HCT116 (cell line): ENCODE data around the gene RBM14. TPM values are rescaled to one million over a fixed set of nuclear protein-coding genes. Genes with fewer than 3 reads are reported as not detected.

Experiments used
- ATAC-seq: fragments of 200-7000 bp; cut with Tn5 transposase; 2 replicates; pipeline ENCODE4 v1.9.1; 2020; ENCODE audit warnings: mild to moderate bottlenecking, moderate library complexity
- BruUV-seq: library from RNA; stranded (reverse); fragments of 400-500 nt; replicated peaks from 2 replicates; lab custom pipeline; 2021; lab: Mats Ljungman, UMichigan
- CTCF ChIA-PET: fragments of 300-600 bp; sonication (Branson Sonifier 250); formaldehyde crosslinking; loops from one replicate; lab custom pipeline; 2021; ENCODE audit warnings: antibody characterized with exemption; lab: Charles Lee
- POLR2A ChIA-PET: fragments of 300-600, 350-600 bp; sonication (Branson Sonifier 250); formaldehyde crosslinking; loops from one replicate; lab custom pipeline; 2021; ENCODE audit warnings: antibody characterized with exemption; lab: Charles Lee
- RAD21 ChIA-PET, 2 experiments: fragments of 300-600 bp; sonication (Branson Sonifier 250); formaldehyde crosslinking; loops; one replicate each; lab custom pipeline; 2023; ENCODE audit warnings: low total read pairs in 2 of 2; ENCODE audit not compliant: uncharacterized antibody in 2 of 2, unreplicated experiment in 2 of 2, low non-redundant PET in 1 of 2; lab: Charles Lee
- DNase-seq: peaks from one replicate; pipeline ENCODE4 v3.0.0-alpha.2; 2010; ENCODE audit warnings: low read depth, low spot score
- H2AFZ ChIP-seq: fragments of 200-600 bp; shearing (Covaris generic), sonication (generic); 2 replicates; pipeline ENCODE4 v1.6.1; 2017; ENCODE audit warnings: low read depth, mixed run types, mixed read lengths, antibody characterized with exemption, low read length; ENCODE audit not compliant: poor library complexity, severe bottlenecking
- H3K27ac ChIP-seq: 2 replicates; pipeline ENCODE4 v1.5.1; 2012; ENCODE audit warnings: low read depth, low read length
- H3K27me3 ChIP-seq: fragments of 200-600 bp; sonication (generic); 2 replicates; pipeline ENCODE4 v1.6.1; 2016; ENCODE audit warnings: mixed run types, low read length, mixed read lengths; ENCODE audit not compliant: insufficient read depth
- H3K36me3 ChIP-seq, 2 experiments: fragments of 200-500 bp in 1 of 2; fragments of 200-600 bp in 1 of 2; sonication (Bioruptor generic) in 1 of 2; sonication (generic) in 1 of 2; 2 replicates each; pipeline versions ENCODE4 v1.5.1 to v1.6.1; 2014 to 2016; ENCODE audit warnings: low read length in 2 of 2, inconsistent platforms in 1 of 2, mixed read lengths in 1 of 2, mixed run types in 1 of 2; ENCODE audit not compliant: insufficient read depth in 2 of 2, control insufficient read depth in 1 of 2
- H3K4me1 ChIP-seq, 2 experiments: fragments of 200-600 bp in 1 of 2; sonication (generic) in 1 of 2; 2 replicates each; pipeline versions ENCODE4 v1.5.1 to v1.6.1; 2012 to 2017; ENCODE audit warnings: low read length in 2 of 2, inconsistent platforms in 1 of 2, mild to moderate bottlenecking in 1 of 2, mixed read lengths in 1 of 2, mixed run types in 1 of 2, moderate library complexity in 1 of 2; ENCODE audit not compliant: insufficient read depth in 2 of 2, control insufficient read depth in 1 of 2
- H3K4me2 ChIP-seq: fragments of 200-600 bp; sonication (generic); 2 replicates; pipeline ENCODE4 v1.6.1; 2017; ENCODE audit warnings: mixed run types, low read length, mixed read lengths
- H3K4me3 ChIP-seq, 2 experiments: fragments of 200-600 bp in 1 of 2; sonication (generic) in 1 of 2; replicated peaks in 1 of 2; 2 replicates each; pipeline ENCODE4 v1.5.1; 2011 to 2016; ENCODE audit warnings: low read length in 2 of 2, control low read depth in 1 of 2, low read depth in 1 of 2, mild to moderate bottlenecking in 1 of 2, mixed read lengths in 1 of 2, mixed run types in 1 of 2
- H3K79me2 ChIP-seq: fragments of 200-600 bp; sonication (generic); 2 replicates; pipeline ENCODE4 v1.6.1; 2017; ENCODE audit warnings: mild to moderate bottlenecking, mixed run types, low read length, moderate library complexity, mixed read lengths; ENCODE audit not compliant: insufficient read depth
- H3K9ac ChIP-seq: fragments of 200-600 bp; sonication (generic); 2 replicates; pipeline ENCODE4 v1.6.1; 2016; ENCODE audit warnings: low read length, mixed read lengths
- H3K9me2 ChIP-seq: fragments of 200-600 bp; sonication (generic), shearing (Covaris generic); 2 replicates; pipeline ENCODE4 v1.6.1; 2017; ENCODE audit warnings: mixed run types, mild to moderate bottlenecking, moderate library complexity; ENCODE audit not compliant: insufficient read depth
- H3K9me3 ChIP-seq, 2 experiments: fragments of 200-500 bp in 1 of 2; fragments of 200-600 bp in 1 of 2; sonication (Bioruptor generic) in 1 of 2; sonication (generic) in 1 of 2; 2 replicates each; pipeline ENCODE4 v1.6.1; 2014 to 2017; ENCODE audit warnings: low read length in 2 of 2, mixed read lengths in 2 of 2, inconsistent platforms in 1 of 2, low read depth in 1 of 2, mild to moderate bottlenecking in 1 of 2, mixed run types in 1 of 2, moderate library complexity in 1 of 2; ENCODE audit not compliant: control insufficient read depth in 1 of 2, insufficient read depth in 1 of 2
- H4K20me1 ChIP-seq: fragments of 200-600 bp; sonication (generic), shearing (Covaris generic); 2 replicates; pipeline ENCODE4 v1.6.1; 2017; ENCODE audit warnings: mixed run types, mild to moderate bottlenecking, moderate library complexity; ENCODE audit not compliant: insufficient read depth
- ATF3 ChIP-seq: IDR thresholded peaks from 2 replicates; pipeline ENCODE4 v1.6.1; 2012
- CEBPB ChIP-seq: IDR thresholded peaks from 2 replicates; pipeline ENCODE4 v1.6.1; 2012; ENCODE audit warnings: low read depth
- ELF1 ChIP-seq: IDR thresholded peaks from 2 replicates; pipeline ENCODE4 v1.6.1; 2012; ENCODE audit warnings: low read depth, borderline replicate concordance
- EZH2 ChIP-seq: fragments of 200-600 bp; sonication (generic); IDR thresholded peaks from 2 replicates; pipeline ENCODE4 v1.6.1; 2017; ENCODE audit warnings: antibody characterized with exemption, mixed run types
- EZH2phosphoT487 ChIP-seq: fragments of 200-600 bp; IDR thresholded peaks from 2 replicates; pipeline ENCODE4 v1.6.1; 2018; ENCODE audit warnings: antibody characterized with exemption, borderline replicate concordance
- FOSL1 ChIP-seq: IDR thresholded peaks from 2 replicates; pipeline ENCODE4 v1.6.1; 2012; ENCODE audit warnings: low read depth
- JUND ChIP-seq: IDR thresholded peaks from 2 replicates; pipeline ENCODE4 v1.6.1; 2012
- POLR2A ChIP-seq: IDR thresholded peaks from 2 replicates; pipeline ENCODE4 v1.7.0; 2011; ENCODE audit warnings: borderline replicate concordance; ENCODE audit not compliant: insufficient read depth, insufficient read length; ENCODE audit errors: extremely low read depth
- POLR2AphosphoS5 ChIP-seq: IDR thresholded peaks from 2 replicates; pipeline ENCODE4 v1.6.1; 2011; ENCODE audit warnings: mild to moderate bottlenecking, low read depth, low read length, moderate library complexity
- RAD21 ChIP-seq: IDR thresholded peaks from 2 replicates; pipeline ENCODE4 v1.6.1; 2012; ENCODE audit warnings: low read depth, mild to moderate bottlenecking
- SIN3A ChIP-seq: IDR thresholded peaks from 2 replicates; pipeline ENCODE4 v1.6.1; 2012; ENCODE audit warnings: low read depth
- SP1 ChIP-seq: IDR thresholded peaks from 2 replicates; pipeline ENCODE4 v1.6.1; 2012; ENCODE audit warnings: low read depth
- SRF ChIP-seq: IDR thresholded peaks from 2 replicates; pipeline ENCODE4 v1.6.1; 2012; ENCODE audit warnings: low read depth
- TCF7L2 ChIP-seq: IDR thresholded peaks from 2 replicates; pipeline ENCODE4 v1.7.0; 2011; ENCODE audit warnings: borderline replicate concordance, inconsistent platforms; ENCODE audit not compliant: insufficient read depth, insufficient read length; ENCODE audit errors: extremely low read depth
- YY1 ChIP-seq: IDR thresholded peaks from 2 replicates; pipeline ENCODE4 v1.6.1; 2011; ENCODE audit warnings: low read length, low read depth, moderate library complexity, mild to moderate bottlenecking; ENCODE audit not compliant: insufficient replicate concordance; ENCODE audit errors: extremely low read depth
- ZBTB33 ChIP-seq: IDR thresholded peaks from 2 replicates; pipeline ENCODE4 v1.6.1; 2011; ENCODE audit warnings: mild to moderate bottlenecking, low read length, moderate library complexity; ENCODE audit not compliant: insufficient replicate concordance; ENCODE audit errors: extremely low read depth
- ZFX ChIP-seq: fragments of 450-650 bp; IDR thresholded peaks from 2 replicates; pipeline ENCODE4 v1.6.1; 2017
- ZNF274 ChIP-seq: fragments of 200-500 bp; sonication (Bioruptor generic); IDR thresholded peaks from 2 replicates; pipeline ENCODE4 v1.6.1; 2014; ENCODE audit warnings: mild to moderate bottlenecking, low read depth, low read length, inconsistent platforms
- intact Hi-C: fragments of 100-400 bp; cut with micrococcal nuclease; formaldehyde crosslinking; loops from 2 replicates; pipeline ENCODE4 v1.10.0; 2022
- total RNA-seq: library from RNA; stranded (reverse); gene quantifications from one replicate; pipeline ENCODE4 v1.2.1, GENCODE V29; 2021; ENCODE audit not compliant: unreplicated experiment
- TF ChIP-seq, protein P1 (sequence below), 3 experiments: fragments of 200-600 bp in 1 of 3; sonication (generic) in 1 of 3; IDR thresholded peaks in 2 of 3; conservative IDR thresholded peaks in 1 of 3; 2 replicates each; pipeline ENCODE4 v1.5.1; 2012 to 2017; ENCODE audit warnings: low read depth in 2 of 3, low read length in 2 of 3, antibody characterized with exemption in 1 of 3, borderline replicate concordance in 1 of 3, control low read depth in 1 of 3, mild to moderate bottlenecking in 1 of 3, mixed read lengths in 1 of 3, mixed run types in 1 of 3, moderate library complexity in 1 of 3; ENCODE audit not compliant: insufficient read depth in 1 of 3
- TF ChIP-seq, protein P2 (sequence below): IDR thresholded peaks from 2 replicates; pipeline ENCODE4 v1.6.1; 2012

RBM14 gene
- total RNA-seq, 1 experiment from 2014 or later, result 95.3 TPM

- no TSS peak for BruUV-seq
Observed at GRCh38 chr11:66626926-66627325, 10.5 kb downstream of the RBM14 start.

More at GRCh38 chr11:66626926-66627325, 10.5 kb downstream of the RBM14 start:
- intact Hi-C loops, result no loop called here
- POLR2A ChIA-PET, result interaction anchor here (1.6 kb wide), 1 partner anchor 10 kb away, joined by 7 read pairs; the partner anchor contains the start of gene RBM14
- no peak overlapping the region for H3K9ac ChIP-seq
- peaks cover 100% of the 10 kb centered on the region for H3K79me2 ChIP-seq
- TF ChIP-seq POLR2AphosphoS5 (no peak), POLR2A (no peak), YY1 (no peak), SIN3A (no peak), ZNF274 (no peak), JUND (no peak), SP1 (no peak), ELF1 (no peak), ATF3 (no peak), EZH2 (no peak), RAD21 (no peak), TCF7L2 (no peak), CEBPB (no peak), EZH2phosphoT487 (no peak), ZFX (no peak), FOSL1 (no peak), ZBTB33 (no peak), SRF (no peak)
- TF ChIP-seq, protein P1, sequence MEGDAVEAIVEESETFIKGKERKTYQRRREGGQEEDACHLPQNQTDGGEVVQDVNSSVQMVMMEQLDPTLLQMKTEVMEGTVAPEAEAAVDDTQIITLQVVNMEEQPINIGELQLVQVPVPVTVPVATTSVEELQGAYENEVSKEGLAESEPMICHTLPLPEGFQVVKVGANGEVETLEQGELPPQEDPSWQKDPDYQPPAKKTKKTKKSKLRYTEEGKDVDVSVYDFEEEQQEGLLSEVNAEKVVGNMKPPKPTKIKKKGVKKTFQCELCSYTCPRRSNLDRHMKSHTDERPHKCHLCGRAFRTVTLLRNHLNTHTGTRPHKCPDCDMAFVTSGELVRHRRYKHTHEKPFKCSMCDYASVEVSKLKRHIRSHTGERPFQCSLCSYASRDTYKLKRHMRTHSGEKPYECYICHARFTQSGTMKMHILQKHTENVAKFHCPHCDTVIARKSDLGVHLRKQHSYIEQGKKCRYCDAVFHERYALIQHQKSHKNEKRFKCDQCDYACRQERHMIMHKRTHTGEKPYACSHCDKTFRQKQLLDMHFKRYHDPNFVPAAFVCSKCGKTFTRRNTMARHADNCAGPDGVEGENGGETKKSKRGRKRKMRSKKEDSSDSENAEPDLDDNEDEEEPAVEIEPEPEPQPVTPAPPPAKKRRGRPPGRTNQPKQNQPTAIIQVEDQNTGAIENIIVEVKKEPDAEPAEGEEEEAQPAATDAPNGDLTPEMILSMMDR (IDR thresholded peaks at IDR 0.05 in 2 of 3, conservative IDR thresholded peaks at IDR 0.05 in 1 of 3; ENCODE audit: borderline replicate concordance in 1 of 3, insufficient read depth in 1 of 3, low read depth in 2 of 3, low read length in 2 of 3), result no peak
- TF ChIP-seq, protein P2, sequence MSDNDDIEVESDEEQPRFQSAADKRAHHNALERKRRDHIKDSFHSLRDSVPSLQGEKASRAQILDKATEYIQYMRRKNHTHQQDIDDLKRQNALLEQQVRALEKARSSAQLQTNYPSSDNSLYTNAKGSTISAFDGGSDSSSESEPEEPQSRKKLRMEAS, result no peak
- H3K27ac ChIP-seq, result no peak overlapping the region
- peaks cover 65 to 89% of the 10 kb centered on the region in 2 experiments for H3K36me3 ChIP-seq
- DNase-seq (no peak), ATAC-seq (no peak)
- no peak overlapping the region for H3K4me2 ChIP-seq
- no peaks in the 10 kb centered on the region for H3K9me3 ChIP-seq
- H3K9me2 ChIP-seq, result no peaks in the 10 kb centered on the region
- H3K4me1 ChIP-seq, result no peaks in the 10 kb centered on the region
- H4K20me1 ChIP-seq, result peaks cover 41% of the 10 kb centered on the region; the same call in 1 of the 2 replicates
- RAD21 ChIA-PET, result no interaction called here
- CTCF ChIA-PET, result no interaction called here
- no peak overlapping the region for H3K4me3 ChIP-seq
- H3K27me3 ChIP-seq, result no peaks in the 10 kb centered on the region
- H2AFZ ChIP-seq, result no peak overlapping the region
